HepG2 (cell line): ENCODE data around the gene SUPT20HL1. TPM values are rescaled to one million over a fixed set of nuclear protein-coding genes. Genes with fewer than 3 reads are reported as not detected.

Experiments
- ATAC-seq: fragments of 200-7000 bp; cut with Tn5 transposase; 3 replicates; pipeline ENCODE4 v1.9.1; 2020; ENCODE audit warnings: mild to moderate bottlenecking, moderate library complexity
- BruUV-seq: library from RNA; stranded (reverse); fragments of 400-500 nt; replicated peaks from 2 replicates; lab custom pipeline; 2021; lab: Mats Ljungman, UMichigan
- CTCF ChIA-PET: fragments of 300-600 bp; formaldehyde crosslinking; extraction: SDS; loops from one replicate; lab custom pipeline; 2021; ENCODE audit warnings: low total read pairs, inconsistent platforms, low intra/inter-chr PET ratio; lab: Yijun Ruan, JAX
- POLR2A ChIA-PET: fragments of 350-600 bp; sonication (Branson Sonifier 250); formaldehyde crosslinking; loops from one replicate; lab custom pipeline; 2020; ENCODE audit warnings: antibody characterized with exemption, inconsistent platforms; lab: Yijun Ruan, JAX
- DNase-seq: peaks from one replicate; pipeline ENCODE4 v3.0.0-alpha.2; 2015; ENCODE audit warnings: low spot score
- FAIRE-seq: peaks from 3 replicates; lab custom pipeline; 2011; peaks lifted over from hg19 to GRCh38; lab: Jason Lieb, UNC
- H2AFZ ChIP-seq: one replicate; pipeline ENCODE4 v1.6.1; 2011; ENCODE audit warnings: low read length, inconsistent platforms
- H3K27ac ChIP-seq: fragments of 300-600 bp; 3 replicates; pipeline ENCODE4 v1.8.0; 2011; ENCODE audit warnings: mixed run types, mild to moderate bottlenecking, mixed read lengths, low read length, inconsistent platforms; ENCODE audit not compliant: insufficient read depth; ENCODE audit errors: extremely low read length
- H3K27me3 ChIP-seq, 2 experiments: fragments of 200-600 bp in 1 of 2; 2 replicates in 1 of 2; 3 replicates in 1 of 2; pipeline versions ENCODE4 v1.6.0 to v1.8.0; 2011; ENCODE audit warnings: low read length in 2 of 2, mild to moderate bottlenecking in 2 of 2, moderate library complexity in 2 of 2, inconsistent platforms in 1 of 2; ENCODE audit not compliant: insufficient read depth in 2 of 2, control insufficient read depth in 1 of 2
- H3K36me3 ChIP-seq, 2 experiments: fragments of 200-600 bp in 1 of 2; replicated peaks in 1 of 2; 2 replicates in 1 of 2; 3 replicates in 1 of 2; pipeline versions ENCODE4 v1.5.1 to v1.8.0; 2011; ENCODE audit warnings: low read length in 2 of 2, inconsistent platforms in 1 of 2; ENCODE audit not compliant: insufficient read depth in 2 of 2, control insufficient read depth in 1 of 2
- H3K4me1 ChIP-seq: 2 replicates; pipeline ENCODE4 v1.5.1; 2012; ENCODE audit warnings: low read length, inconsistent platforms; ENCODE audit not compliant: insufficient read depth
- H3K4me2 ChIP-seq: 2 replicates; pipeline ENCODE4 v1.6.0; 2011; ENCODE audit warnings: low read depth, low read length, inconsistent platforms
- H3K4me3 ChIP-seq, 3 experiments: fragments of 200-600 bp in 1 of 3; sonication (generic), shearing (Covaris generic) in 1 of 3; replicated peaks in 1 of 3; 2 replicates each; pipeline ENCODE4 v1.5.1; 2011 to 2016; ENCODE audit warnings: low read length in 3 of 3, inconsistent platforms in 2 of 3, low read depth in 2 of 3, mild to moderate bottlenecking in 2 of 3, control low read depth in 1 of 3, mixed read lengths in 1 of 3; ENCODE audit not compliant: insufficient read depth in 1 of 3
- H3K79me2 ChIP-seq: one replicate; pipeline ENCODE4 v1.6.1; 2011; ENCODE audit warnings: low read length, inconsistent platforms; ENCODE audit not compliant: insufficient read depth
- H3K9ac ChIP-seq: 2 replicates; pipeline ENCODE4 v1.6.0; 2011; ENCODE audit warnings: mild to moderate bottlenecking, low read depth, low read length, inconsistent platforms; ENCODE audit not compliant: insufficient read depth
- H3K9me3 ChIP-seq: 2 replicates; pipeline ENCODE4 v1.5.1; 2012; ENCODE audit warnings: mild to moderate bottlenecking, low read length
- H4K20me1 ChIP-seq: 2 replicates; pipeline ENCODE4 v1.6.0; 2011; ENCODE audit warnings: inconsistent platforms, mild to moderate bottlenecking, low read length, moderate library complexity; ENCODE audit not compliant: insufficient read depth
- FOXP4 ChIP-seq: sonication (generic); formaldehyde crosslinking; IDR thresholded peaks from 2 replicates; pipeline ENCODE4 v1.4.0; 2020; ENCODE audit warnings: missing genetic modification reagents
- GPBP1L1 ChIP-seq: sonication (generic); formaldehyde crosslinking; IDR thresholded peaks from 2 replicates; pipeline ENCODE4 v1.5.0; 2020; ENCODE audit warnings: mild to moderate bottlenecking, missing genetic modification reagents
- HINFP ChIP-seq: sonication (generic); formaldehyde crosslinking; IDR thresholded peaks from 2 replicates; pipeline ENCODE4 v1.4.0; 2020; ENCODE audit warnings: low read depth, mild to moderate bottlenecking, missing genetic modification reagents
- HMG20A ChIP-seq: IDR thresholded peaks from 2 replicates; pipeline ENCODE4 v1.6.1; 2016; ENCODE audit warnings: borderline replicate concordance
- MLLT10 ChIP-seq: sonication (generic); formaldehyde crosslinking; IDR thresholded peaks from 2 replicates; pipeline ENCODE4 v1.4.0; 2020; ENCODE audit warnings: missing genetic modification reagents
- SMYD3 ChIP-seq: sonication (generic); formaldehyde crosslinking; IDR thresholded peaks from 2 replicates; pipeline ENCODE4 v1.8.1; 2023; ENCODE audit warnings: mild to moderate bottlenecking, missing genetic modification reagents
- SP2 ChIP-seq: sonication (generic); formaldehyde crosslinking; IDR thresholded peaks from 2 replicates; pipeline ENCODE4 v1.5.1; 2020; ENCODE audit warnings: mild to moderate bottlenecking, missing genetic modification reagents
- SP4 ChIP-seq: sonication (generic); formaldehyde crosslinking; IDR thresholded peaks from 2 replicates; pipeline ENCODE4 v1.8.1; 2023; ENCODE audit warnings: mild to moderate bottlenecking, missing genetic modification reagents
- SRY ChIP-seq: sonication (generic); formaldehyde crosslinking; IDR thresholded peaks from 2 replicates; pipeline ENCODE4 v1.8.0; 2022; ENCODE audit warnings: mild to moderate bottlenecking, missing genetic modification reagents
- TBX2 ChIP-seq: sonication (generic); formaldehyde crosslinking; IDR thresholded peaks from 2 replicates; pipeline ENCODE4 v1.5.0; 2020; ENCODE audit warnings: missing genetic modification reagents, mild to moderate bottlenecking, borderline replicate concordance
- ZBTB39 ChIP-seq: sonication (generic); formaldehyde crosslinking; IDR thresholded peaks from 2 replicates; pipeline ENCODE4 v1.5.0; 2020; ENCODE audit warnings: missing genetic modification reagents
- ZNF562 ChIP-seq: sonication (generic); formaldehyde crosslinking; IDR thresholded peaks from 2 replicates; pipeline ENCODE4 v1.8.0; 2022; ENCODE audit warnings: missing genetic modification reagents, borderline replicate concordance
- ZNF598 ChIP-seq: sonication (generic); formaldehyde crosslinking; IDR thresholded peaks from 2 replicates; pipeline ENCODE4 v1.5.1; 2020; ENCODE audit warnings: mild to moderate bottlenecking, missing genetic modification reagents, borderline replicate concordance
- ZNF709 ChIP-seq: sonication (generic); formaldehyde crosslinking; IDR thresholded peaks from 2 replicates; pipeline ENCODE4 v1.5.0; 2020; ENCODE audit warnings: mild to moderate bottlenecking, missing genetic modification reagents
- WGBS: methylation state at CpG from one replicate; pipeline ENCODE4 v1.1.6; 2017; ENCODE audit warnings: low lambda C conversion rate; 5-methylcytosine and 5-hydroxymethylcytosine counted together
- in situ Hi-C: cut with HindIII; loops from 2 replicates; pipeline ENCODE4 v1.10.0; 2017; ENCODE audit warnings: low pct_unique_long_range_greater_than_20kb; ENCODE audit not compliant: extremely low pct_ligation_motif_present
- intact Hi-C: fragments of 100-400 bp; cut with micrococcal nuclease; formaldehyde crosslinking; loops from one replicate; pipeline ENCODE4 v1.10.0; 2022; ENCODE audit not compliant: unreplicated experiment
- polyA plus RNA-seq, 8 experiments: library from polyadenylated mRNA; depleted of rRNA in 3 of 8; stranded (reverse) in 7 of 8; unstranded in 1 of 8; fragments of >200 nt; fragmentation: Illumina TruSeq in 4 of 8; extraction: Trizol in 4 of 8; gene quantifications; 2 replicates each; pipeline versions ENCODE4 v1.2.1 to v1.2.3, GENCODE V29; 2011 to 2016; ENCODE audit warnings: low read depth in 4 of 8, missing spikeins in 1 of 8, mixed read lengths in 1 of 8; ENCODE audit not compliant: insufficient read depth in 1 of 8
- total RNA-seq, 5 experiments: library from RNA; depleted of rRNA; stranded (reverse); fragments of >200 nt; fragmentation: Illumina TruSeq; extraction: Trizol; gene quantifications; 2 replicates each; pipeline ENCODE4 v1.2.3, GENCODE V29; 2016; ENCODE audit warnings: low read depth in 1 of 5

The SUPT20HL1 gene
- total and polyA plus RNA-seq, 2 of the 13 experiments (the other 11 are each of a cell fraction or from before 2014, with no cell fraction given), result not detected

- no peak for TF ChIP-seq GPBP1L1 (CRISPR knock-in tag)
- TF ChIP-seq SRY (CRISPR knock-in tag), result no peak
- TF ChIP-seq SMYD3, result no peak
- TF ChIP-seq ZBTB39 (CRISPR knock-in tag), result no peak
- no peak for TF ChIP-seq ZNF598 (CRISPR knock-in tag)
- no peak for TF ChIP-seq HINFP (CRISPR knock-in tag)
Observed at GRCh38 chrX:24332878-24333277, 27.6 kb upstream of the SUPT20HL1 start (continued).

GRCh38 chrX:24333371-24333770 is 27.1 kb upstream of the SUPT20HL1 start:
- Histone ChIP-seq H3K79me2 (no peaks in the 10 kb centered on the region), H3K4me3 (no peak overlapping the region), H3K27me3 (no peaks in the 10 kb centered on the region), H3K4me1 (no peaks in the 10 kb centered on the region), H3K9me3 (no peaks in the 10 kb centered on the region), H3K36me3 (no peaks in the 10 kb centered on the region), H3K27ac (no peak overlapping the region), H3K9ac (no peak overlapping the region), H4K20me1 (no peaks in the 10 kb centered on the region), H3K4me2 (no peak overlapping the region), H2AFZ (no peak overlapping the region)
- ChIA-PET POLR2A (no interaction called here), CTCF (no interaction called here)
- no peak for FAIRE-seq
- no peak for DNase-seq
- intact Hi-C loops, result no loop called here
- TF ChIP-seq MLLT10 (CRISPR knock-in tag) (no peak), SP2 (CRISPR knock-in tag) (no peak), ZNF562 (CRISPR knock-in tag) (no peak), TBX2 (CRISPR knock-in tag) (no peak), SP4 (CRISPR knock-in tag) (no peak), FOXP4 (no peak), HMG20A (CRISPR knock-in tag) (no peak), ZNF709 (CRISPR knock-in tag) (no peak)
- 7% methylated on average over 1 of the region's 1 CpG for WGBS
- in situ Hi-C loops, result no loop called here
- BruUV-seq, result no TSS peak
- no peak for ATAC-seq
